Loucy (cell line): ENCODE measurements around the gene KLHL25.

Source experiments
- H2AFZ ChIP-seq: fragments of 200-600 bp; sonication (generic); 2 replicates; pipeline ENCODE4 v1.6.0; 2016; ENCODE audit warnings: antibody characterized with exemption, mild to moderate bottlenecking, low read length, moderate library complexity
- H3F3A ChIP-seq: fragments of 200-600 bp; 2 replicates; pipeline ENCODE4 v1.6.0; 2016; ENCODE audit warnings: antibody characterized with exemption, low read depth, mild to moderate bottlenecking
- H3K27me3 ChIP-seq: fragments of 200-600 bp; sonication (generic); 2 replicates; pipeline ENCODE4 v1.6.1; 2014; ENCODE audit warnings: low read length, mild to moderate bottlenecking; ENCODE audit not compliant: insufficient read depth, poor library complexity, severe bottlenecking
- H3K36me3 ChIP-seq: fragments of 200-600 bp; sonication (generic); 2 replicates; pipeline ENCODE4 v1.6.1; 2016; ENCODE audit warnings: low read length; ENCODE audit not compliant: insufficient read depth
- H3K4me1 ChIP-seq: fragments of 200-600 bp; sonication (generic); 2 replicates; pipeline ENCODE4 v1.5.1; 2014; ENCODE audit warnings: low read length, mild to moderate bottlenecking; ENCODE audit not compliant: insufficient read depth, poor library complexity, severe bottlenecking
- H3K4me2 ChIP-seq: fragments of 200-600 bp; sonication (generic); 2 replicates; pipeline ENCODE4 v1.6.0; 2014; ENCODE audit warnings: antibody characterized with exemption, low read length, low read depth, mild to moderate bottlenecking; ENCODE audit not compliant: poor library complexity, severe bottlenecking
- H3K4me3 ChIP-seq: fragments of 200-600 bp; sonication (generic); 2 replicates; pipeline ENCODE4 v1.5.1; 2014; ENCODE audit warnings: low read length, mild to moderate bottlenecking, mixed read lengths; ENCODE audit not compliant: poor library complexity, severe bottlenecking
- H3K79me2 ChIP-seq: fragments of 200-600 bp; sonication (generic); 2 replicates; pipeline ENCODE4 v1.6.1; 2014; ENCODE audit warnings: low read length; ENCODE audit not compliant: insufficient read depth
- H3K9ac ChIP-seq: fragments of 200-600 bp; sonication (generic); 2 replicates; pipeline ENCODE4 v1.6.0; 2014; ENCODE audit warnings: mild to moderate bottlenecking, low read depth, low read length, moderate library complexity; ENCODE audit not compliant: poor library complexity, severe bottlenecking
- H3K9me2 ChIP-seq: fragments of 200-600 bp; sonication (generic); replicated peaks from 2 replicates; pipeline ENCODE4 v1.6.1; 2016; ENCODE audit warnings: low read depth, low read length, mixed read lengths
- H3K9me3 ChIP-seq: fragments of 200-600 bp; sonication (generic); 2 replicates; pipeline ENCODE4 v1.6.1; 2014; ENCODE audit warnings: mild to moderate bottlenecking, antibody characterized with exemption, low read length, low read depth; ENCODE audit not compliant: insufficient read depth
- H4K20me1 ChIP-seq: fragments of 200-600 bp; sonication (generic); 2 replicates; pipeline ENCODE4 v1.6.0; 2014; ENCODE audit warnings: antibody characterized with exemption, low read length, mild to moderate bottlenecking; ENCODE audit not compliant: insufficient read depth, poor library complexity, severe bottlenecking
- EZH2phosphoT487 ChIP-seq: fragments of 200-600 bp; IDR thresholded peaks from 2 replicates; pipeline ENCODE4 v1.6.1; 2018; ENCODE audit warnings: antibody characterized with exemption, mild to moderate bottlenecking, moderate library complexity, borderline replicate concordance
- TF ChIP-seq, protein P1 (sequence below): fragments of 200-600 bp; sonication (generic); conservative IDR thresholded peaks from 2 replicates; pipeline ENCODE4 v1.5.1; 2014; ENCODE audit warnings: mild to moderate bottlenecking, antibody characterized with exemption, low read length

The KLHL25 gene

GRCh38 chr15:85771781-85772445 is 22.8 kb downstream of the KLHL25 start:
- peaks cover 2% of the 10 kb centered on the region; the same call in 1 of the 2 replicates for H3K79me2 ChIP-seq
- H3K4me1 ChIP-seq = no peaks in the 10 kb centered on the region
- H3K36me3 ChIP-seq = no peaks in the 10 kb centered on the region; the same call in 1 of the 2 replicates
- H3K9me2 ChIP-seq = no peaks in the 10 kb centered on the region
- TF ChIP-seq, protein P1, sequence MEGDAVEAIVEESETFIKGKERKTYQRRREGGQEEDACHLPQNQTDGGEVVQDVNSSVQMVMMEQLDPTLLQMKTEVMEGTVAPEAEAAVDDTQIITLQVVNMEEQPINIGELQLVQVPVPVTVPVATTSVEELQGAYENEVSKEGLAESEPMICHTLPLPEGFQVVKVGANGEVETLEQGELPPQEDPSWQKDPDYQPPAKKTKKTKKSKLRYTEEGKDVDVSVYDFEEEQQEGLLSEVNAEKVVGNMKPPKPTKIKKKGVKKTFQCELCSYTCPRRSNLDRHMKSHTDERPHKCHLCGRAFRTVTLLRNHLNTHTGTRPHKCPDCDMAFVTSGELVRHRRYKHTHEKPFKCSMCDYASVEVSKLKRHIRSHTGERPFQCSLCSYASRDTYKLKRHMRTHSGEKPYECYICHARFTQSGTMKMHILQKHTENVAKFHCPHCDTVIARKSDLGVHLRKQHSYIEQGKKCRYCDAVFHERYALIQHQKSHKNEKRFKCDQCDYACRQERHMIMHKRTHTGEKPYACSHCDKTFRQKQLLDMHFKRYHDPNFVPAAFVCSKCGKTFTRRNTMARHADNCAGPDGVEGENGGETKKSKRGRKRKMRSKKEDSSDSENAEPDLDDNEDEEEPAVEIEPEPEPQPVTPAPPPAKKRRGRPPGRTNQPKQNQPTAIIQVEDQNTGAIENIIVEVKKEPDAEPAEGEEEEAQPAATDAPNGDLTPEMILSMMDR = no peak
- TF ChIP-seq EZH2phosphoT487 = no peak
- H3K27me3 ChIP-seq = no peaks in the 10 kb centered on the region
- no peak overlapping the region for H3K4me2 ChIP-seq
- no peaks in the 10 kb centered on the region for H4K20me1 ChIP-seq
- no peak overlapping the region for H3K4me3 ChIP-seq
- no peak overlapping the region for H2AFZ ChIP-seq
- H3K9me3 ChIP-seq = no peaks in the 10 kb centered on the region
- H3F3A ChIP-seq = no peaks in the 10 kb centered on the region
- H3K9ac ChIP-seq = no peak overlapping the region

- H3K4me2 ChIP-seq = no peak overlapping the region
- no peaks in the 10 kb centered on the region; the same call in 1 of the 2 replicates for H3K36me3 ChIP-seq
- H3K4me1 ChIP-seq = no peaks in the 10 kb centered on the region
- no peak overlapping the region for H3K9ac ChIP-seq
- peaks cover 2% of the 10 kb centered on the region; the same call in 1 of the 2 replicates for H3K79me2 ChIP-seq
- no peaks in the 10 kb centered on the region for H3K27me3 ChIP-seq
- no peaks in the 10 kb centered on the region for H3F3A ChIP-seq
- H2AFZ ChIP-seq = no peak overlapping the region
- H3K9me3 ChIP-seq = no peaks in the 10 kb centered on the region
- no peak for TF ChIP-seq EZH2phosphoT487
- TF ChIP-seq, protein P1 = no peak
- no peaks in the 10 kb centered on the region for H3K9me2 ChIP-seq
- no peaks in the 10 kb centered on the region for H4K20me1 ChIP-seq
- H3K4me3 ChIP-seq = no peak overlapping the region
Measured at GRCh38 chr15:85771271-85771670, 23.5 kb downstream of the KLHL25 start.

DNA sequence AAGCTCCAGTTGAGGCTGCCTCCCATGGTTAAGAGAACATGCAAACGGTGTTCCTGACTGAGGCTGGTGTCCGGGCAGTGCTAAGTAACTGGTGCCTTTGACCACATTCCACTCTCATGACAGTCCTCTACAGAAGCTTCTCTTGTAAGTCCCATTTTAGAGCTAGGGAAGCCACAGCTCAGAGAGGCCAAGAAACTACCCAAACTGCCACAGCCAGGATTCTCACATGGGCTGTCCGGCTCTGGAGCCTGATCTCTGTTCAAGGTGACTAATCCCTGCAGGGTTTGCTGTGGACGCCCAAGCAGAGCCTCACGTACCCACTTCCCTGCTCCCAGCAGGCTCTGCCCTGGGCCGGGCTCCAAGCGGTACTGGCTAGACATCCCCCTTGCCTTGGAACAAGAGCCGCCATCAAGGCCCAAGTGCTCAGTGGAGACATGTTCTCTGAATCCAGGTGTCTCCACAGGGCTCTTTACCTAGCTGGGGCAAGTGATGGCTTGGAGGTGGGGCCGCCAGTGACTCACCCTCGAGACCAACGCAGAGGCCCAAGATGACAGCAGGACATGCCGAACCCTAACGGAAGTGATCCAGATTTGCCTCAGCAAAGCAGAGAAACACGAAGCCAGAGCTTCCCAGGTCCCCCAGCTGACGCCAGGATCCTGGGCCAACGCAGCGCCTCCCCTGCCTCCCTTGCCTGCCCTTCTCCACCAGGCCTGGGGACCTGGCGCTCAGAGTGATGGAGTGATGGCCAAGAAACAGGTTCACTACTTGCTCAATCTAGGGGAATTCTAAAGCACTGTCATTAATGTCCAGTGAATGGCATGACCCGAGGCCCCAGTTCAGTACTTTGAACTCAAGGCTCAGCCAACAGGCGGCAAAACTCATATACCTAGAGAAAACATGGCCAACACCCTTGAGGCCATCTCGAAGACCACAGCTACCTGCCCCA is 24.4 kb downstream of the KLHL25 start:
- Histone ChIP-seq H3K4me1 (no peaks in the 10 kb centered on the region), H4K20me1 (no peaks in the 10 kb centered on the region), H3K9ac (no peak overlapping the region), H3K9me3 (no peaks in the 10 kb centered on the region), H3F3A (no peaks in the 10 kb centered on the region), H3K4me3 (no peak overlapping the region), H3K27me3 (no peaks in the 10 kb centered on the region), H2AFZ (no peak overlapping the region), H3K9me2 (no peaks in the 10 kb centered on the region), H3K36me3 (no peaks in the 10 kb centered on the region; the same call in 1 of the 2 replicates), H3K4me2 (no peak overlapping the region), H3K79me2 (peaks cover 2% of the 10 kb centered on the region; the same call in 1 of the 2 replicates)
- TF ChIP-seq, protein P1 = no peak
- TF ChIP-seq EZH2phosphoT487 = no peak
